Mesendoderm (in vitro differentiated cells): ENCODE measurements around the gene FOXO1.

Experiments
- DNase-seq: peaks from one replicate; pipeline ENCODE4 v3.0.0; 2013
- H2AK5ac ChIP-seq: 2 replicates; pipeline ENCODE4 v1.6.1; 2013; ENCODE audit warnings: low read length, inconsistent platforms
- H2BK120ac ChIP-seq: 2 replicates; pipeline ENCODE4 v1.6.1; 2013; ENCODE audit warnings: low read depth, mild to moderate bottlenecking, low read length, moderate library complexity, mixed read lengths
- H2BK15ac ChIP-seq: replicated peaks from 2 replicates; pipeline ENCODE4 v1.6.1; 2013; ENCODE audit warnings: low read depth, mild to moderate bottlenecking, moderate library complexity
- H2BK5ac ChIP-seq: 2 replicates; pipeline ENCODE4 v1.6.1; 2013; ENCODE audit warnings: low read length, inconsistent platforms
- H3K18ac ChIP-seq: 2 replicates; pipeline ENCODE4 v1.6.1; 2013; ENCODE audit warnings: mild to moderate bottlenecking, low read length, mixed read lengths
- H3K23ac ChIP-seq: one replicate; pipeline ENCODE4 v1.6.1; 2013; ENCODE audit warnings: low read length
- H3K27ac ChIP-seq: 2 replicates; pipeline ENCODE4 v1.5.1; 2013; ENCODE audit warnings: low read depth, mild to moderate bottlenecking, inconsistent platforms, low read length, moderate library complexity
- H3K27me3 ChIP-seq: 2 replicates; pipeline ENCODE4 v1.6.1; 2013; ENCODE audit warnings: low read length, control low read depth, mild to moderate bottlenecking, inconsistent platforms; ENCODE audit not compliant: insufficient read depth, poor library complexity
- H3K36me3 ChIP-seq: 2 replicates; pipeline ENCODE4 v1.6.1; 2013; ENCODE audit warnings: low read length, inconsistent platforms; ENCODE audit not compliant: control insufficient read depth, insufficient read depth
- H3K4ac ChIP-seq: one replicate; pipeline ENCODE4 v1.6.1; 2013; ENCODE audit warnings: low read depth, mild to moderate bottlenecking, low read length, moderate library complexity
- H3K4me1 ChIP-seq: 2 replicates; pipeline ENCODE4 v1.6.1; 2013; ENCODE audit warnings: low read depth, low read length, inconsistent platforms; ENCODE audit not compliant: control insufficient read depth
- H3K4me2 ChIP-seq: 2 replicates; pipeline ENCODE4 v1.6.1; 2013; ENCODE audit warnings: low read length
- H3K4me3 ChIP-seq: 2 replicates; pipeline ENCODE4 v1.5.1; 2013; ENCODE audit warnings: mild to moderate bottlenecking, low read length
- H3K56ac ChIP-seq: one replicate; pipeline ENCODE4 v1.6.1; 2013; ENCODE audit warnings: low read length
- H3K79me1 ChIP-seq: 2 replicates; pipeline ENCODE4 v1.6.1; 2013; ENCODE audit warnings: low read length, inconsistent platforms
- H3K79me2 ChIP-seq: 2 replicates; pipeline ENCODE4 v1.6.1; 2013; ENCODE audit warnings: mild to moderate bottlenecking, low read length; ENCODE audit not compliant: control insufficient read depth, insufficient read depth
- H3K9ac ChIP-seq: 2 replicates; pipeline ENCODE4 v1.6.1; 2013; ENCODE audit warnings: low read length, inconsistent platforms
- H4K5ac ChIP-seq: one replicate; pipeline ENCODE4 v1.6.1; 2013; ENCODE audit warnings: low read length
- H4K8ac ChIP-seq: one replicate; pipeline ENCODE4 v1.6.1; 2013; ENCODE audit warnings: low read depth, mild to moderate bottlenecking, control low read depth, low read length, moderate library complexity
- WGBS: extraction: QIAGEN DNeasy Blood & Tissue Kit; methylation state at CpG from one replicate; pipeline ENCODE4 v1.1.7; 2013; ENCODE audit warnings: low lambda C conversion rate, missing lambda C conversion rate; ENCODE audit not compliant: insufficient coverage; ENCODE audit errors: extremely low coverage; 5-methylcytosine and 5-hydroxymethylcytosine counted together

The FOXO1 gene

GRCh38 chr13:40572961-40573360, 93.5 kb downstream of the FOXO1 start:
- H3K18ac ChIP-seq, result no peak overlapping the region
- H3K27me3 ChIP-seq, result no peaks in the 10 kb centered on the region
- H3K79me2 ChIP-seq, result peaks cover 66% of the 10 kb centered on the region
- H3K23ac ChIP-seq, result no peak overlapping the region
- no peak overlapping the region for H2AK5ac ChIP-seq
- no peak overlapping the region for H4K5ac ChIP-seq
- no peak for DNase-seq
- H2BK5ac ChIP-seq, result no peak overlapping the region
- no peak overlapping the region for H3K56ac ChIP-seq
- no peak overlapping the region for H4K8ac ChIP-seq
- no peak overlapping the region for H3K4me3 ChIP-seq
- WGBS, result no CpG with 5 or more reads among the region's 1 CpG
- H3K36me3 ChIP-seq, result no peaks in the 10 kb centered on the region
- H2BK120ac ChIP-seq, result no peak overlapping the region
- peaks cover 11% of the 10 kb centered on the region for H3K79me1 ChIP-seq
- H3K9ac ChIP-seq, result no peak overlapping the region
- peaks cover 9% of the 10 kb centered on the region for H3K4me1 ChIP-seq
- no peak overlapping the region for H3K27ac ChIP-seq
- H3K4me2 ChIP-seq, result no peak overlapping the region
- H2BK15ac ChIP-seq, result no peak overlapping the region
- H3K4ac ChIP-seq, result no peak overlapping the region

DNA sequence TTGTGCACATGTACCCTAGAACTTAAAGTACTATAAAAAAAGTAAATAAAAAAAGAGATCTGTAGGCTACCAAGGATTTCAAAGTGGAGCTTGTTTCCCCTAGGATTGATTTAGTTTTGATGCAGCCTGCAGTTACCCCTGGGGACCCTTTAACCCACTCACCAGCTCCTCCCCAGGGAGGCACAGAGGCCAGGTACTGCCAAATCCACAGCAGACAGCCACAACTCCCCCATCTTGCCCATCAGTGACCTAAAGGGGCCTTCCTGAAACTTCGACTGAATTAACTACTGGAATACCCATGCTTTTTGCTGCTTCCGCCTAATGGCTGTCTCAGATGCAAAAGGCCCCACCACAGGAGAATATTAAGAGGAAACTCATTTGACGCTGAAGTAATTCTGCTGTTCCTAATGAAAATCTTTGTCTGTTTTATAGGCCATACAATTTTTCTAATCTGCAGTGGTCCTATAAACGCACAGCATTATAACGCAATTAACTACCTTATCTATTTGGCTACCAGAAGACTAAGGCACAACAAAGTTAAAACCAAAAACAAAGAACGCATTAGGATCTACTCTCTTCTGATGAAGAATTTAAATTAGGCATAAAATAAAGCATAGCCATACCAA, 95.0 kb downstream of the FOXO1 start:
- Histone ChIP-seq H3K79me2 (peaks cover 66% of the 10 kb centered on the region), H4K5ac (no peak overlapping the region), H2BK120ac (no peak overlapping the region), H3K18ac (peak overlapping the region; percentile 94), H3K56ac (no peak overlapping the region), H4K8ac (no peak overlapping the region), H3K36me3 (no peaks in the 10 kb centered on the region), H3K9ac (no peak overlapping the region), H3K4ac (peak overlapping the region; percentile 64), H3K23ac (no peak overlapping the region), H2BK15ac (no peak overlapping the region), H2BK5ac (no peak overlapping the region), H3K4me2 (no peak overlapping the region), H3K27me3 (no peaks in the 10 kb centered on the region), H3K79me1 (peaks cover 12% of the 10 kb centered on the region), H3K4me1 (peaks cover 9% of the 10 kb centered on the region), H3K27ac (no peak overlapping the region), H3K4me3 (no peak overlapping the region), H2AK5ac (no peak overlapping the region)
- no CpG with 5 or more reads among the region's 6 CpGs for WGBS
- DNase-seq, result no peak

DNA sequence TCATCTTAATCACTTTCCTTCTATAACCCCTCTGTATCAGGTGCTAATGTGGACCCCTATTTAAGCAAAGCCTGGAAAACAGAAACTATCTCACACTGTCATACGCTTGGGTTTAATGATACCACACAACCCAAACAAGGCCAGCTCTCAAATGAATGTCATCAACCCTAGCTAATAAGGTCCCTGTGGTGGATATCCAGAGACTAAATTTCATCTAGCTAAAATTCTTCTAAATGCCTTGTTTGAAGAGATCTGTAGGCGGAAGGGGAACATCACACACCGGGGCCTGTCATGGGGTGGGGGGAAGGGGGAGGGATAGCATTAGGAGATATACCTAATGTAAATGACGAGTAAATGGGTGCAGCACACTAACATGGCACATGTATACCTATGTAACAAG, 95.5 kb downstream of the FOXO1 start:
- Histone ChIP-seq H3K4ac (no peak overlapping the region), H3K56ac (no peak overlapping the region), H2AK5ac (no peak overlapping the region), H2BK120ac (no peak overlapping the region), H2BK15ac (no peak overlapping the region), H3K23ac (no peak overlapping the region), H4K5ac (no peak overlapping the region), H3K18ac (no peak overlapping the region), H3K79me1 (peaks cover 12% of the 10 kb centered on the region), H3K4me3 (no peak overlapping the region), H4K8ac (no peak overlapping the region), H3K4me1 (peaks cover 9% of the 10 kb centered on the region), H3K27ac (no peak overlapping the region), H2BK5ac (no peak overlapping the region), H3K4me2 (no peak overlapping the region), H3K36me3 (no peaks in the 10 kb centered on the region), H3K27me3 (no peaks in the 10 kb centered on the region), H3K79me2 (peaks cover 65% of the 10 kb centered on the region), H3K9ac (no peak overlapping the region)
- no CpG with 5 or more reads among the region's 4 CpGs for WGBS
- DNase-seq, result no peak

- no peak overlapping the region for H3K27ac ChIP-seq
- no CpG with 5 or more reads among the region's 3 CpGs for WGBS
- H2BK120ac ChIP-seq, result no peak overlapping the region
- peaks cover 68% of the 10 kb centered on the region for H3K79me2 ChIP-seq
- H3K9ac ChIP-seq, result no peak overlapping the region
- H4K8ac ChIP-seq, result no peak overlapping the region
- H3K79me1 ChIP-seq, result peaks cover 15% of the 10 kb centered on the region
- peaks cover 20% of the 10 kb centered on the region for H3K4me1 ChIP-seq
- no peak overlapping the region for H2BK15ac ChIP-seq
- no peak overlapping the region for H3K4me2 ChIP-seq
- no peak for DNase-seq
- no peak overlapping the region for H4K5ac ChIP-seq
- no peak overlapping the region for H2AK5ac ChIP-seq
- H3K56ac ChIP-seq, result no peak overlapping the region
- no peak overlapping the region for H3K23ac ChIP-seq
- no peak overlapping the region for H3K18ac ChIP-seq
- H3K36me3 ChIP-seq, result no peaks in the 10 kb centered on the region
- no peak overlapping the region for H3K4ac ChIP-seq
- H3K4me3 ChIP-seq, result no peak overlapping the region
- no peak overlapping the region for H2BK5ac ChIP-seq
- H3K27me3 ChIP-seq, result no peaks in the 10 kb centered on the region
Measured at GRCh38 chr13:40569024-40569350, 97.5 kb downstream of the FOXO1 start.

DNA sequence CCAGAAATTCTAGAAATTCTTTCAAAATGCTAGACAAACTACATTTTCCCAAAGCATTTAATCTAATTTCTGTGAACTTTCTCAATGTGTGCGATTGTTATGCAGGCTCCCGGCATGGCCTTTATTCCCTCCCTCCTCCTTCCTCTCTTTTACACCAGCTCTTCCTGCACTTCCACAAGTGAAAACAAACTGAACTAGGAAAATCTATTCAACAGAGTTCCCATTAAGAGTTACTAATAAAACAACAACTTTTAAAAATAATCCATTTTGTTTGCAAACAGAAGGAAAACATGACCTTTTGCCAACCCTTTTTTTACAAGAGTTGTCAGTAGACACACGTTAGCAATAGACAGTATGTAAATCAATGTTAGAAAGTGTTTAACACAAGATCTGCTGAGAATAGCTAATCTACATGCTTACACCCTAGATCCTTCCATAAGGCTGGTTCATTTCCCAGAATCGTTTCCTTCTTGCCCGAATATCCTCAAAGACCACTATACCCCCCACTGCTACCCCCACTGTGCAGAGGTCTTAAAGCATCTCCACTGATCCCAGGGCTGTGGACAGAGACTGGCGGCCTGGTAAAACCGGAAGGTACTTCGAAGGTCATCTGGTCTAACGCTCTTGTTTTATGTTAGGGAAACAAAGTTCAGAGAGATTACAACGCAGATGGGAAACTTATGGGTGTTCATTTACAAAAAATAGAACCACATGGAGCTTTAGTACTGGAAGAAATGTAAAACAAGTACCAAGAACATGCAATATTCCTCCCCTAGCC, 98.0 kb downstream of the FOXO1 start:
- no CpG with 5 or more reads among the region's 10 CpGs for WGBS

More for the DNA sequence above, 98.0 kb downstream of the FOXO1 start:
- Histone ChIP-seq H4K5ac (no peak overlapping the region), H3K36me3 (no peaks in the 10 kb centered on the region), H3K79me2 (peaks cover 70% of the 10 kb centered on the region), H3K27me3 (no peaks in the 10 kb centered on the region), H3K4me1 (peaks cover 24% of the 10 kb centered on the region), H3K9ac (no peak overlapping the region), H3K79me1 (peaks cover 17% of the 10 kb centered on the region), H3K4me2 (no peak overlapping the region), H3K4ac (no peak overlapping the region), H3K4me3 (no peak overlapping the region), H2BK120ac (no peak overlapping the region), H3K27ac (no peak overlapping the region), H2BK15ac (no peak overlapping the region), H3K56ac (no peak overlapping the region), H4K8ac (no peak overlapping the region), H2AK5ac (no peak overlapping the region), H3K18ac (no peak overlapping the region), H2BK5ac (no peak overlapping the region), H3K23ac (no peak overlapping the region)
- no peak for DNase-seq
